ENCODE measurements around the gene KCNH8.

KCNH8 gene

GRCh38 chr3:19392150-19392549, 243.8 kb downstream of the KCNH8 start:
- no peak for DNase-seq

DNA sequence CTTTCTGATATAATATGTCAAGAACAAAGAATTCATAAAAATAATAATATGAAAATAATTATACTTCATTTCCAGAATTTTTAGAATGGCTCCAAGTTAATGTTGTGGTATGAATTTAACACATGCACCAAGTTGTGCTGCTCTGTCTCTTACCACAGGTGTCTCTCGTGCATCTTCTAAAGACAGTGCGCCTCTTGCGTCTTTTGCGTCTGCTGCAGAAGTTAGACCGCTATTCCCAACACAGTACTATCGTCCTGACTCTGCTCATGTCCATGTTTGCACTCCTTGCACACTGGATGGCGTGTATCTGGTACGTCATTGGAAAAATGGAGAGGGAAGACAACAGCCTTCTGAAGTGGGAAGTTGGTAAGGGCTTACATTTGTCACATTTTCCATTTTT, 246.6 kb downstream of the KCNH8 start:
- DNase-seq = no peak

- no peak for DNase-seq
These were observed 248.4 kb downstream of the KCNH8 start for GRCh38 chr3:19396726-19397125.

GRCh38 chr3:19399356-19399755, 251.0 kb downstream of the KCNH8 start:
- no peak for DNase-seq

GRCh38 chr3:19399836-19400235, 251.5 kb downstream of the KCNH8 start:
- no peak for DNase-seq

DNA sequence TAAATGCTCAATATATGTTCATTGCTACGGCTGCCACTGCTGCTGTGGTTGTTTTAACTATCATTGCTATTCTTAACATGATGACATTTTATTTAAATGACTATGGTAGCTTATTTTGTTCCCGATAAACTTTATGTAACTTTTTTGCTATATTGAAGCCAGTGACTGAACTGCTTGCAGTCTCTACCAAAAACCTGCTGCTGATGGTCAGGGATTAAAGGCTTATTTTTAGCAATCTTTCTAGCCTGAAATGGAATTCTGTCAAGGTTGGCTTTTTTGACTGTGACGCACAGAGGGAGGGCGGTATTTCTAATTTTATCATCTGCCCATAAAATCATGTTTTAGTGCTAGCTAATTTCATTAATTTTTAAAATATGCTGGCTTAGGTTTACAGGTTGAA, 271.8 kb downstream of the KCNH8 start:
- no peak for DNase-seq

GRCh38 chr3:19425825-19426224, 277.5 kb downstream of the KCNH8 start:
- no peak for DNase-seq

DNA sequence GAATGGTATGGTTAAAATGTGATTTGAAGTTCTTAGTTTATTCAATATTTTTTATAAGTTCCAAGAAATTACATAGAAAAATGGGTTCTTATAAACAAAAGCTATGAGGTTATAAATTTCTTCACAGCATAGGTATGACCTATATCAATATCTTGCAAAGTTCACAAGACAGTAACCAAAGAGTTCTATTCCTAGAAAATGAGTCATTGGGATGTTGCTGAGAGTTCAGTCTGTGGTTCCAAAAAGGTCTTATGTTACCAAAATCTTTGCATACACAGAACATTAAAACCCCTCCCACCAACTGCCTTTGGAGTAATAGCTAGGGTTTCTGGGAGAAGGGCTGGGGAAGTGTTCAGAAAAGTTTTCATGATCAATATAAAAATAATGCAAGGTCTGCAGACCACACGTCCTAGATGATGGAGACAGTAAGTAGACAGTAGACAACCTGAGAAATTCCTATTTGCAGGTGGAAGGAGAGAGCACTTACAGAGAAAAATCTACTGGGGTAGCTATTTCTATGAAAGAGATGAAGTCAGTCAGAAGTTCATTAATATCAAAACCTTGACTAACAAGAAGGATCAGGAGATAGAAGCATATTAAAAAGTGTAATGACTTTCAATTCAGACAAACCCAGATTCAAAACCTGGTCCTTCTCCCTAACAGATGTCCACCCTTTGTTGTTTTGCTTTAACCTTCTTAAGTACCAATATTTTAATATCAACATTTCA, 279.3 kb downstream of the KCNH8 start:
- no peak for DNase-seq

- no peak for DNase-seq
These were observed 280.4 kb downstream of the KCNH8 start for GRCh38 chr3:19428729-19429128.

DNA sequence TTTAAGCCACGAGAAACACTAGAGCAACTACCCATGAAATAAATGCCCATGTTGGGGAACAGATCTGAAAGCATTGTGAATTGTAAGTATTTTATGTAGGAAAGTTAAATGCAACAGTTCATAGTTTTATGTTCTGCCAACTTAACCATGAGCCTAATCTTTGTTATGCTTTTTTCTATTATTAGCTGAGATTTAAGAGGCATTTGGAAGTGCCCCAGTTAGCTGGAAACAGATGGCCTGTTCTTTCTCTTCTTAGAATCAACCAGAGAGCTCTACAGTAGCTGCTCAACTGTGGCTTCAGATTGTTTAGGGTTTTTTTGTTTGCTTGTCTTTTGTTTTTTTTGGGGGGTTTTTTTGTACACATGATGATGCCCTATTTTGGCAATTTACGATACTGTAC, 284.4 kb downstream of the KCNH8 start:
- DNase-seq = no peak

DNA sequence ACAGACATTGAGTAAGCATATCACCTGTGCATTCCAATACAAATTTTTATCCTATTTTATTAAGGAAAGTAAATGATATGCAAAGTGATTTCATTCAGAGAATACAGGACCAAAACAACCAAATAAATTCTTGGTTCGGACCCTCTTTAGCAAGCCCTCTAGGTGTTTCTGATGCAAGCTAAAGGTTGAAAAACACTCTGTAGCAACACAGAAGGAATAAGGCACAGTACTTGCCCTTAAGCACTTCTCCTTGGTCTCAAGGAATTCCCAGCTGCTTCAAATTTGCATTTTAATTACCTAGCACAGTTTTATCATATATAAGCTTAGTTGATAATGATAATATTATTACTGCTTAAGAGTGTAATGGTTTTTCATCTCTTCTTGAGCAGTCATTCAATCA, 288.4 kb downstream of the KCNH8 start:
- DNase-seq = no peak

DNA sequence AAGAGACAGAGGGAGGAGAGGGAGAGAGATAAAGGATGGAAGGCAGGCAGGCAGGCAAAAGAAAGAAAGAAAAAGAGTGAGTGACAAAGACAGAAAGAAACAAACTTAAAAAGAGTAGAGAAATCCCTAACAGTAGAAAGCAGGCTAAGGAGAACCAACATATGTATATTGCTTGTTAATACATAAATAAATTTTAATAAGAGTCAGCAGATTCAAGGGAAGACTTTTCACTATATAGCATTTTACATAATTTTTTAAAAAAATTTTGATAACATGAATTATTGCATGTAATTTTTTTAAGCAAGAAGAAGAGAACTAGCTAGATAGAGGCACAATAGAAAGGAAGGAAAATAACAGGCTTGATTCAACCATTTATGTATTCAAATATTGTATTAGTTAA, 291.6 kb downstream of the KCNH8 start:
- no peak for DNase-seq

- DNase-seq = no peak
These were observed 297.8 kb downstream of the KCNH8 start for GRCh38 chr3:19446138-19446537.

DNA sequence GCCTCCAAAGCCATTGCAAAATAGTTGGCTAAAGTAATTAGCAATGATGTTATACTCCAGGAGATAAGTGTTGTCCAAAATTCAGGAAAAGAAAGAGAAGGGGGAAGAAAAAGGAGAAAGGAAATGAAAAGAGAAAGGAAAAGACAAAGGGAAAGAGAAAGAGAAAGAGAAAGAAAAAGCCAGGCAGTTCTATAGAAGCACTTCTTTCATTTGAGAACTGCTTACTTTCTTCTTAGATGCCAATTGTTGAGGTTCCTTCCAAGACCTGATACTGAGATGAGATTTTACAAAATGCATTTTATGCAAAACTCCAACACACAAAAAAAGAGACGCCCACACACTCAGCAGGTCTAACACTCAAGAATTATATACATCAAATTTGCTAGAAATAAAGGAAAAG, 298.4 kb downstream of the KCNH8 start:
- DNase-seq = no peak

GRCh38 chr3:19455546-19455945, 307.2 kb downstream of the KCNH8 start:
- no peak for DNase-seq

GRCh38 chr3:19456738-19457137, 308.4 kb downstream of the KCNH8 start:
- peak in 1 of 3 experiments; percentile 20 for DNase-seq

GRCh38 chr3:19457449-19457848, 309.1 kb downstream of the KCNH8 start:
- DNase-seq = peak in 2 of 3 experiments; percentile 7 to 52

- DNase-seq = peak in 1 of 3 experiments; percentile 1
These were observed 319.5 kb downstream of the KCNH8 start for GRCh38 chr3:19467761-19468160.

DNA sequence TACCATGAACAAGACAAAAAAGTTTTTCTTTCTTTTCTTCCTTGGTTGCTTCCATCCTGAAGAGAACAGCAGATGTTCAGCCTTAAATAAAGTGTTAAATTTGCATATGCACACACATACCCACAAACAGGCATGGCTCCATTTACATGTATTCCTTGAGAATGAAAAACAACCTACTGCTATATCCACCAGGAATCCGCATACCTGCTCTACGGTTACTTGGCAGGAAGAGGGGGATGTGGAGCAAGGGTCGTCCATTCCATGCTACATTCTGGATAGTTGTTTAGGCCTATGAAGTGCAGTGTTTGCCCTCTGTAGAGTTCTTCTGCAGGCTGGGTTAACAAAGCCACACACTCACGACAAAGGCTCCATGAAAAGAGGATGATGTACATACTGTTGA, 322.8 kb downstream of the KCNH8 start:
- DNase-seq = no peak

DNA sequence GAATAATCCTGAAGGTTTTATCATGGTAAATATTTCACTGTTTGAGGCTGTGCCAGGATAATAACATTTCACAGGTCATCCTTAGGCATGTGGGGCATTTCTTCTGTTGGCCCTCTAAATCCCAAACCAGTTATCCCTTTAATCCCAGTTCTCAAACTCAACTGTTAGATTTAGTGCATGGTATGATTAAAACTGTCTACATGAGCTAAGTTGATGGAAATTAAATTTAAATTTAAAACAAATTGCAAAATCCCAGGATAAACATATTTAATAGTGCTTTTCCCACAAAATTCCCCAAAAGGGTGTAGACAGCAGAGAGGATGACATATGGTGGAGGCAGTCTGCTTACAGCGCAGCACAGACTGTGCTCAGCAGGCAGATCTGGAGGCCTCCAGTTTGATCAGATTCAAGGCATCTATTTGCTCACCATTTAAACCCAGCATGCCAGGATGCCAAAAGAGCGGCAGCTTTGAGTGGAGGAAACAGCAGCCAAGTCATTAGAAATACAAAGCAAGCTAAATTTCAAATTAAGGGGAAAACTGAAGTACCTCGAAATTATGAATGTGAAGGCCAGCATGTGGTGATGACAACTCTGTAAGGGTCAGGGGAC, 325.8 kb downstream of the KCNH8 start:
- DNase-seq = peak in 1 of 3 experiments; percentile 8

DNA sequence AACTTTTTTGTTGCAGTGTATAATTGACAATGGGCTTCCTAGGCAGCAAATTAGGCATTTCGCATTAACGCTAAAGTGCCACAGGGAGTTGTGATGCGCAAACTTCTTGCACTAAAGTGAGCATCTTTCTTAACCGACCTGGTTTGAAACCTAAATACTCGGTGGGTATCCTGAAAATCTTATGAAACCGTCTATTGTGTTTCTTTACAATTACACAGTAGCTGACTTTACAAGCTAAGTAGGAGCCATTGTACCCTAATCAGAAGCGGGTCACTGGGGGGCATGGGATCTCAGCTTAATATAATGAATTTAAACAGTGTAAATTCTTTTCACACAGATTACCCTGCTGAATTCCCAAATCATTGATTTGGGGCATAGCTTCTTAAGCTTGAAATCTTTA, 328.0 kb downstream of the KCNH8 start:
- no peak for DNase-seq

DNA sequence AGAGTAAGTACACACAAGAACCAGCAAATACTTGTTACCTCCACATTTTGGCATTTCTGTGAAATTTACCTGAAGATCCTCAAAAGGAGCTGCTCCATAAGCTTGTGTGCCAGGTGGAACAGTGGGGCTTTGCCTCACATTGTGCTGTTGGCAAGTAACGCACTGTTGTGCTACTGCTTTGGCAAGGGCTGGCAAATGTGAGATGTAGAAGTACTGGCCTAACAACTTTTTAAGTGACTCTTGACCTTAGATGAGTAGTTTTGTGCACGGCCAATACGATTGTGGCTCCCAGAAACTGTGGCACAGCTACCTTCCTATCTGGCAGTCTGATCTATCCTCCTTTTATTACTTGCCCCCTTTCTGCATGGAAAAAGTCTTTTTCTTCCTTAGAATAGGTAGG, 337.0 kb downstream of the KCNH8 start:
- DNase-seq = no peak

DNA sequence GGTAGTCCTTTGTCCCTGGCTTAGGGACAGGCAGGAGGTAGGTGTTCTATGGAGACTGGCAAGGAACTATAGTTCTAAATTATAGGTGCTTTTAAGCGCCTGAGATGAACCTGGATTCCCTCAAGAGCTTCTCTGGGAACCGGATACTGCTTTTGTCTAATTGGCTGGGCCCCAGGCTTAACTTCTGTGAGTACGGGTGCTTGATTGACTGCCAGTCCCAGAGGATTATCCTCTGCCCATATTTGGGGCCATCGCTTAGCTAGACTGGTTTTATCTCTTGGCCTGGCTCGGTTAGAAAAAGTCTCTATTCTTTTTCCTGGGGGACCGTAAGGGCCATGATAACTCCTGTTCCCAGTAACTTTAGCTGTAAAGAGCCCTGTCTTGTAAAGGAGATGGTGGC, 339.1 kb downstream of the KCNH8 start:
- DNase-seq = no peak

DNA sequence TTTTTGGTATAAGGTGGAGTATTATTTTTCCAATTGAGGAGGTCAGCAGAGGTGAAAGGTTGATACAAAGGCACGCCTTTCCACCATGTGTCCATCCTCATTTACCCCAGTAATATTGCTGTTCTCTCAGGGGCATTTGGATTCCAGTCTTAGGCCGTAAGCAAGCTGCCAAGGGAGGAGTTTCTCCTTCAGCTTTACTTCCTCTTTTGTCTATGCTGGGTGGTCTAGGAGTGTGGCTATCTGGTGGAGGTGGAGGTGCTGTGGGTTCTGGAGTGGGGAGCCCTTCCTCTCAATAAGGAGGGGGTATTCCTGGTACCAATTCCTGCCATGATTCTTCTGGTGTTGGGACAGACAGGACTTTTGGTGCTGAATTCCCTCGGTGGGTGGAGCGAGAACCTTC, 340.6 kb downstream of the KCNH8 start:
- DNase-seq = no peak

- no peak for DNase-seq
These were observed 341.6 kb downstream of the KCNH8 start for GRCh38 chr3:19489936-19490335.
